ENCODE data around the gene NAA25.

DNA sequence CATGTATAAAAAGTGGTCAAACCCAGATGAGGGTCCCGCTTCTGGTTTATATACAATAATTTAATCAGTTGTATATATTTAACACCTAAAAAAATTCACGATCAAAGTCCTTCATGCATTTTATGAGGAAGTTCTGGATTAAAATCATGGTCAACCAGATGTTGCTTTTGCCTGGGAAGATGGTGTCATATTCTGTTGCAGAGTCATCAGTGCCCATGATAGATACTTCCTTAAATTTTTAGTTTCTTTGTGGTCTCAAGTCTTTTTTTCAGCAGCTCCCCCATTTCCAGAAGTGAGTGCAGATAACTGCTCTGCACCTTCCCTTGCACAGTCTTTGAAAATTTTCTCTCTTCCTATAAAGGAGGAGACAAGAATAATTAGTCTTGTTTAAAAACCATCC lies 79.3 kb downstream of the NAA25 start:
- TF ChIP-seq CTCF (IDR thresholded peaks at IDR 0.05) (no peak), POLR2A (IDR thresholded peaks at IDR 0.05) (no peak)

Measured in right lobe of liver (tissue), 4 donors.